ENCODE measurements around the gene TSC22D1. TPM values are rescaled to one million over a fixed set of nuclear protein-coding genes. Genes with fewer than 3 reads are reported as not detected.

TSC22D1 gene
- total RNA-seq, 2 experiments from 2014 or later, result 14.6 to 27.7 TPM

DNA sequence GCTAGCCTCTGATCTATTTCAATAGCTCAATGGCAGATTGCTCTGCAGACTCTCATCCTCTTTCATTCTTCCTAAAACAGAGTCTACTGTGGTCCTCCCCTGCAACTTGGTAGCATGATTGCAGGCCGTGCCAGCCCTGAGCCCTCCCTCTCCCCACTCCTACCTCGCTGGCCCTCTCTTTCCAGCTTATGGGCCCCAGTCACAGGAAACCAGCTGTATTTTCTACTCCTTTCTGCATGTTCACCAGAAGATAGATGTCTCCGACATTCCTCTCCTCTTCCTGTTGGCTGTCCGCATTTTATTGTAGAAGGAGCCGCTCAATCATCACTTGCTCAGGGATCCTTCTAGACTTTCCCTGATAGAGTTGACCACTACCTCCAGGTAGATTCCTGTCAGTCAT, 152.3 kb downstream of the TSC22D1 start:
- CTCF ChIA-PET (ENCODE audit: unreplicated experiment), result no interaction called here
- Histone ChIP-seq H3K79me2 (ENCODE audit: insufficient read depth, low read depth, low read length) (no peaks in the 10 kb centered on the region), H3K4me2 (ENCODE audit: low read length) (no peak overlapping the region), H3K36me3 (ENCODE audit: insufficient read depth, low read length) (no peaks in the 10 kb centered on the region), H2AFZ (ENCODE audit: low read length) (no peak overlapping the region), H3K27ac (ENCODE audit: low read depth, low read length, poor library complexity, severe bottlenecking) (no peak overlapping the region), H3K4me3 (ENCODE audit: low read depth, low read length, poor library complexity, severe bottlenecking) (no peak overlapping the region), H3K9me3 (ENCODE audit: low read length) (no peaks in the 10 kb centered on the region), H3K4me1 (ENCODE audit: insufficient read depth, low read length, poor library complexity, severe bottlenecking) (no peaks in the 10 kb centered on the region), H3K9me2 (ENCODE audit: insufficient read depth, low read length) (no peaks in the 10 kb centered on the region), H4K20me1 (ENCODE audit: insufficient read depth, low read length) (no peaks in the 10 kb centered on the region)
- BruUV-seq (replicated peaks), result no TSS peak
- intact Hi-C loops (cut with micrococcal nuclease; ENCODE audit: unreplicated experiment), result no loop called here
- DNase-seq (ENCODE audit: low spot score), result no peak
- POLR2A ChIA-PET, result no interaction called here
- TF ChIP-seq, protein P1, sequence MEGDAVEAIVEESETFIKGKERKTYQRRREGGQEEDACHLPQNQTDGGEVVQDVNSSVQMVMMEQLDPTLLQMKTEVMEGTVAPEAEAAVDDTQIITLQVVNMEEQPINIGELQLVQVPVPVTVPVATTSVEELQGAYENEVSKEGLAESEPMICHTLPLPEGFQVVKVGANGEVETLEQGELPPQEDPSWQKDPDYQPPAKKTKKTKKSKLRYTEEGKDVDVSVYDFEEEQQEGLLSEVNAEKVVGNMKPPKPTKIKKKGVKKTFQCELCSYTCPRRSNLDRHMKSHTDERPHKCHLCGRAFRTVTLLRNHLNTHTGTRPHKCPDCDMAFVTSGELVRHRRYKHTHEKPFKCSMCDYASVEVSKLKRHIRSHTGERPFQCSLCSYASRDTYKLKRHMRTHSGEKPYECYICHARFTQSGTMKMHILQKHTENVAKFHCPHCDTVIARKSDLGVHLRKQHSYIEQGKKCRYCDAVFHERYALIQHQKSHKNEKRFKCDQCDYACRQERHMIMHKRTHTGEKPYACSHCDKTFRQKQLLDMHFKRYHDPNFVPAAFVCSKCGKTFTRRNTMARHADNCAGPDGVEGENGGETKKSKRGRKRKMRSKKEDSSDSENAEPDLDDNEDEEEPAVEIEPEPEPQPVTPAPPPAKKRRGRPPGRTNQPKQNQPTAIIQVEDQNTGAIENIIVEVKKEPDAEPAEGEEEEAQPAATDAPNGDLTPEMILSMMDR (conservative IDR thresholded peaks at IDR 0.05; ENCODE audit: low read length), result no peak
- TF ChIP-seq EZH2phosphoT487 (IDR thresholded peaks at IDR 0.05; ENCODE audit: borderline replicate concordance, low read depth, low read length), result no peak

DNA sequence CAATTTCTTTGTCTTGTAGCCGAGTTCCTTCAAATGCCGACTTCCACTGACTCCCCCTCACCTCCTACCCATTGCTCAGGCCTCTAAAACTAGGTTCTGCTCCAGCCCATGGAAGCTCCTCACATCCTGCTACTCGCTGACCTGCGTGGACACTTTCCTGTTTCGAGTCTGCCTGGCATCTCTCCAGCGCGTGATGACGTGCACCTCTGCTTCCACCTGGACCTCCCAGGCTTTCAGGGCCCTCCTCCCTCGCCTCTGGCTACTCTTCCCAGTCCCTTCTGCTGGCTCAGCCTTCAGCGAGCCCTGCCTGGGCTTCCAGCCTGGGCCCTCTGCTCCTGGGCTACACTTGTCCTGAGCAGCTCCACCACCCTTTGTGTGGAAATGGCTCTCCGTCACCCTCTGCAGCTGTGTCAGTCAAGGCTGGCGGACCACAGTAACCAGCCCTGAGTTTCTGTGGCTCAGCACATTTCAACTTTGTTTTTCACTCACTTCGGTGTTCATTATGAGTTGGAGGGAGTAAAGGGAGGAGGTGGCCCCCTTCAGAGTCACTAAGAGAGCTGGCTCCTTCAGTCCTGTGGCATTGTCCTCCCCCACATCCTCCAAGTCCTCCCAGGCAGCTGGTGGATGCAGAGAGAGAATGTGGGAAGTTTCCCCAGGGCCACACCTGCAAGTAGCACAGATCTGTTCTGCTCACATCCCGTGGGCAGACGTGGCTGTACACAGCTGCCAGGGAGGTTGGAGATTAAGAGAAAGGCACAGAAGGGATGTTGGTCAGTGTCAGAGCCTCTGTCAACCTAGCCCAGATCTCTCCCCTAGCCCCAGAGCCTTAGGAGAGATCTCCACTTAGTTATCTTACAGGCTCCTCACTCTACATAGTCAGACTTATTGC, 153.1 kb downstream of the TSC22D1 start:
- H3K4me1 ChIP-seq (ENCODE audit: insufficient read depth, low read length, poor library complexity, severe bottlenecking), result peaks cover 5% of the 10 kb centered on the region
- ChIA-PET CTCF (ENCODE audit: unreplicated experiment) (no interaction called here), POLR2A (no interaction called here)
- no peaks in the 10 kb centered on the region for H3K9me3 ChIP-seq (ENCODE audit: low read length)
- intact Hi-C loops (cut with micrococcal nuclease; ENCODE audit: unreplicated experiment), result no loop called here
- H3K9me2 ChIP-seq (ENCODE audit: insufficient read depth, low read length), result no peaks in the 10 kb centered on the region
- no peaks in the 10 kb centered on the region for H3K79me2 ChIP-seq (ENCODE audit: insufficient read depth, low read depth, low read length)
- H2AFZ ChIP-seq (ENCODE audit: low read length), result no peak overlapping the region
- H3K4me3 ChIP-seq (ENCODE audit: low read depth, low read length, poor library complexity, severe bottlenecking), result no peak overlapping the region
- DNase-seq (ENCODE audit: low spot score), result no peak
- H3K36me3 ChIP-seq (ENCODE audit: insufficient read depth, low read length), result no peaks in the 10 kb centered on the region
- no peak overlapping the region for H3K4me2 ChIP-seq (ENCODE audit: low read length)
- no peak overlapping the region for H3K27ac ChIP-seq (ENCODE audit: low read depth, low read length, poor library complexity, severe bottlenecking)
- no peaks in the 10 kb centered on the region for H4K20me1 ChIP-seq (ENCODE audit: insufficient read depth, low read length)
- no peak for TF ChIP-seq EZH2phosphoT487 (IDR thresholded peaks at IDR 0.05; ENCODE audit: borderline replicate concordance, low read depth, low read length)
- TF ChIP-seq, protein P1 (conservative IDR thresholded peaks at IDR 0.05; ENCODE audit: low read length), result no peak
- no TSS peak for BruUV-seq (replicated peaks)

DNA sequence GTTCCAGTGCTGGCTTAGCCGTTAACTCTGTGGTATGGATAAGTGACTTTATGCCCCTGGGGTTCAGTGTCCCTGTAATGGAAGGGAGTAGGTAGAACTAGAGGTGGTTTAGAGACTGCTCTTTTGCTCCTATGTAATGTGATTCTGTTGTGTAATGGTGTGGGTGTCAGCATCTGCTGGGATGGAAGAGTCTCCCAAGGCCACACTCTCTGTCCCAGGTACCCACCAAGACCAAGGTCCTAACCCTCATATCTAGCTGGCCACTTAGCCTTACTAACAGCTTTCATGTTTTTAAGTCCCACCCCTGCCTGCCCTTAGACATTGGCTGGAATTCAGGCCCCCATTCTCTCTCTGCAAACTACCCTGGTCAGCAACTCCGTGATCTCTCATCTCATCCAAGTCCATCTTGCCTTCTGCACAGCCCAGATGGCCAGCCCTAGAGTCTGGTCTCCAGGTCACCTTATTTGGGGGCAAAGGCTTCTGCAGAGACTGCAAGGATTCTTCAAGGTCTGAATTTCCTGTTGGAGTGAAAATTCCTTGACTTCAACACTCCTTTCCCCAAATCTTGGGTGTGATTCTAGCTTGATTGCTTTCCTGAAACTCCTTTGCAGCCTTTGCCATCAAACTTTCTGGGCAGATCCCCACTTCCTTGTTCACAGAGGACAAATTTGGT, 154.1 kb downstream of the TSC22D1 start:
- Histone ChIP-seq H3K36me3 (ENCODE audit: insufficient read depth, low read length) (no peaks in the 10 kb centered on the region), H2AFZ (ENCODE audit: low read length) (no peak overlapping the region), H3K27ac (ENCODE audit: low read depth, low read length, poor library complexity, severe bottlenecking) (no peak overlapping the region), H3K9me3 (ENCODE audit: low read length) (no peaks in the 10 kb centered on the region), H3K4me2 (ENCODE audit: low read length) (no peak overlapping the region), H3K4me3 (ENCODE audit: low read depth, low read length, poor library complexity, severe bottlenecking) (no peak overlapping the region), H3K9me2 (ENCODE audit: insufficient read depth, low read length) (no peaks in the 10 kb centered on the region), H3K79me2 (ENCODE audit: insufficient read depth, low read depth, low read length) (no peaks in the 10 kb centered on the region), H3K4me1 (ENCODE audit: insufficient read depth, low read length, poor library complexity, severe bottlenecking) (peaks cover 12% of the 10 kb centered on the region), H4K20me1 (ENCODE audit: insufficient read depth, low read length) (no peaks in the 10 kb centered on the region)
- intact Hi-C loops (cut with micrococcal nuclease; ENCODE audit: unreplicated experiment), result no loop called here
- no peak for TF ChIP-seq EZH2phosphoT487 (IDR thresholded peaks at IDR 0.05; ENCODE audit: borderline replicate concordance, low read depth, low read length)
- TF ChIP-seq, protein P1 (conservative IDR thresholded peaks at IDR 0.05; ENCODE audit: low read length), result no peak
- BruUV-seq (replicated peaks), result no TSS peak
- ChIA-PET CTCF (ENCODE audit: unreplicated experiment) (interaction anchor here (0.6 kb wide), 1 partner anchor 26 kb away, joined by 3 read pairs; no protein-coding TSS in a partner anchor), POLR2A (no interaction called here)
- DNase-seq (ENCODE audit: low spot score), result no peak
